Suprapubic skin (tissue), 3 donors: ENCODE measurements around the gene RTL3.

Experiments
- EP300 ChIP-seq: sonication (generic); formaldehyde crosslinking; IDR thresholded peaks from one replicate; pipeline ENCODE4 v1.6.1; 2017; ENCODE audit warnings: antibody characterized with exemption
- POLR2A ChIP-seq, 2 donors: fragments of 450-650 bp; IDR thresholded peaks; one replicate each; pipeline ENCODE4 v1.6.1; 2017; ENCODE audit warnings: antibody characterized with exemption in 2 of 2, mild to moderate bottlenecking in 2 of 2, moderate library complexity in 2 of 2
- TF ChIP-seq, protein P1 (sequence below), 2 donors: fragments of 200-600 bp in 1 of 2; fragments of 450-650 bp in 1 of 2; sonication (generic) in 1 of 2; IDR thresholded peaks; one replicate each; pipeline ENCODE4 v1.5.1; 2016 to 2019; ENCODE audit warnings: antibody characterized with exemption in 2 of 2, mild to moderate bottlenecking in 1 of 2, moderate library complexity in 1 of 2

- TF ChIP-seq, protein P1, sequence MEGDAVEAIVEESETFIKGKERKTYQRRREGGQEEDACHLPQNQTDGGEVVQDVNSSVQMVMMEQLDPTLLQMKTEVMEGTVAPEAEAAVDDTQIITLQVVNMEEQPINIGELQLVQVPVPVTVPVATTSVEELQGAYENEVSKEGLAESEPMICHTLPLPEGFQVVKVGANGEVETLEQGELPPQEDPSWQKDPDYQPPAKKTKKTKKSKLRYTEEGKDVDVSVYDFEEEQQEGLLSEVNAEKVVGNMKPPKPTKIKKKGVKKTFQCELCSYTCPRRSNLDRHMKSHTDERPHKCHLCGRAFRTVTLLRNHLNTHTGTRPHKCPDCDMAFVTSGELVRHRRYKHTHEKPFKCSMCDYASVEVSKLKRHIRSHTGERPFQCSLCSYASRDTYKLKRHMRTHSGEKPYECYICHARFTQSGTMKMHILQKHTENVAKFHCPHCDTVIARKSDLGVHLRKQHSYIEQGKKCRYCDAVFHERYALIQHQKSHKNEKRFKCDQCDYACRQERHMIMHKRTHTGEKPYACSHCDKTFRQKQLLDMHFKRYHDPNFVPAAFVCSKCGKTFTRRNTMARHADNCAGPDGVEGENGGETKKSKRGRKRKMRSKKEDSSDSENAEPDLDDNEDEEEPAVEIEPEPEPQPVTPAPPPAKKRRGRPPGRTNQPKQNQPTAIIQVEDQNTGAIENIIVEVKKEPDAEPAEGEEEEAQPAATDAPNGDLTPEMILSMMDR (IDR thresholded peaks at IDR 0.05): no peak
- no peak for TF ChIP-seq EP300
- TF ChIP-seq POLR2A (IDR thresholded peaks at IDR 0.05): no peak
Measured at GRCh38 chrX:78624962-78625909, 33.9 kb downstream of the RTL3 start.
